AG08395 (cell line): ENCODE results near the gene ZFYVE26.
A peak's percentile ranks its signal among the peaks of the same experiment; 100 is the strongest.
"Not testable (repeated sequence)": the region's sequence is repeated elsewhere in the genome, so short reads cannot be mapped to it uniquely, and the experiment has no call there.

ENCODE experiments used
- DNase-seq: peaks from one replicate; pipeline ENCODE4 v3.0.0; 2012; ENCODE audit warnings: mixed read lengths, low spot score

The ZFYVE26 gene

DNA sequence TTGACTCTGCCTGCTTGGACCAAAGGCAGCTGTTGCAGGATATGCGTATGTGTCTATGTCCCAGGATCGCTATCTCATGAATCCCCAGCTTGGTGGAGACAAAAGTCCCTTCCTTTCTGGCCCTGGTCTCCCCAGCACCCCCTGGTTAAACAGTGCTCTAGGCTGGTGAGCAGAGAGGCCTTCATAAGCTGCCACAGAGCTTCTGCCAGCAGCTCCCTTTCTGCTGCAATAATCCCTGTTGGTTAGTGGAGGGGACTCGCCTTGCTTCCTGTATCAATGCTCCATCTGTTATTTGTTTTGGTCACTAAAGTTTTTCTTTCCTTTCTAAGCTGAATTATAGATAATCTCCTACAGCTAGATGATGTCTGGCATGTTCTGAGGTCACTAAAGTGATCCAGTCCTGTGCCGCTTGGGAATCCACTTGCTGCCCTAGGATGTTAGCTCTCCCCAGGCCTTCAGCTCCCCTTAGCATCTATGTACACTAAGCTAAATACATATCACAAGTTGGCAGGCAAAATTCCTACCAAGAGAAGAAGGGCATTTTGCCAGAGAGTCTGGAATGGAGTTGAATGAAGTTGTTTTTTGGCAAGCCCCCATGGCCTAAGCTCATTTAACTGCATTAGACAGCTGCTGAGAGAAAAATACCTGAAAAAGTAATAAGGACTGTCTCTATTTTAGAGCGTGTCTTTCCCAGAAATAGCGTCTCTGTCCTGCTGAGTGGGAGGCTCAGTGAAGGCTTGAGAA, 66.9 kb downstream of the ZFYVE26 start:
- no peak for DNase-seq

DNA sequence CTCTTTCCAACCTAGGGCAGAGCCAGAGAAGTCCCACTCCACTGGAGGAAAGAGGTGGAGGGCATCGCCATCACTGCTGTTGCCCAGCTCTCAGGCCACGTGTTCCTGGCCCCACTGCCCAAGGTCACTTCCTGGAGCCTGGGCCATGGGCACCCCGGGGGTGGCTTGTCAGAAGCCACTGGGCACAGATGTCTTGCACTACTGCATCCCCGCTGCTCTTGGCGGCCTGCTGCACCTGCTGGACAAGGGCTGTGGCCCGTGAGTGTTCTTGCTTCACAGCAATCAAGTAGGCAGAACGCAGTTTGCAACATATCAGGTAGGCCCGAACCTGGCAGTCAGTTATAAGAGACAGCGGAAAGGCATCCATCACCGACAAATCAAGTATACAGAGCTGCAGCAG, 68.1 kb downstream of the ZFYVE26 start:
- no peak for DNase-seq

DNA sequence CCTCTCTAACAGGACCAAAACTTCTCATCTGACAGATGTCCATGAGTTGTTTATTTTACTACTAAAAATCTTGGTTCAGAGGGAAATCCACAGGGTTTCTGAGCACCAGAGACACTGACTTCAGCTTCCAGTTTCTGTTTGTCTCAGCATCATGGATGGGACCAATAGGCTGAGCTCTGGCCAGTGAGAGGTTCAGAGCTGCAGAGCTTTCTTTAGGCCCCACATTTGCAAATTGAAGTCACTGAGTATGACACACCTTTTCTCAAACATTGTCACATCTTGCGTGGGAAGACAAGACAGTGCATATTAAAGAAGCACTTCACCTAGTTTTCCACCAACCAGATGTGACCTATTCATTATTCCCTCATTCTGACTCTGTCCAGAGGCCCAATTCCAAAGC, 69.5 kb downstream of the ZFYVE26 start:
- no peak for DNase-seq

DNA sequence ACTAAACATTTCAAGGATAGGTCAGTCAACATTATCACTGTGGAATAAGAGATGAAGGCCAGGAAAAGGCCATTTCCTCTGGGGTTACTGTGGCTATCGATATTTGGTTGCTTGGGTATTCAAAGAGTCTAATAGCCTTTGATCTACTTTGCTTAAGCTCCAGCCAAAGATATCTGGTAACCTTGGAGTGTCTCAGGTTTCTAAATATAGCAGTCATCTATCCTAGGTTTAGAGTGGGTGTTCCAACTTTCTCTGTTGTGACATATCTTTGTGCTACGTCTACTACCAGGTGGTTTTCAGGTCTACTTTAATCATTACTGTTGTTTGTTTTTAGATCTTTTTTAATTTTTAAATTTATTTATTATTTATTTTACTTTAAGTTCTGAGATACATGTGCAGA, 72.3 kb downstream of the ZFYVE26 start:
- DNase-seq = no peak

DNA sequence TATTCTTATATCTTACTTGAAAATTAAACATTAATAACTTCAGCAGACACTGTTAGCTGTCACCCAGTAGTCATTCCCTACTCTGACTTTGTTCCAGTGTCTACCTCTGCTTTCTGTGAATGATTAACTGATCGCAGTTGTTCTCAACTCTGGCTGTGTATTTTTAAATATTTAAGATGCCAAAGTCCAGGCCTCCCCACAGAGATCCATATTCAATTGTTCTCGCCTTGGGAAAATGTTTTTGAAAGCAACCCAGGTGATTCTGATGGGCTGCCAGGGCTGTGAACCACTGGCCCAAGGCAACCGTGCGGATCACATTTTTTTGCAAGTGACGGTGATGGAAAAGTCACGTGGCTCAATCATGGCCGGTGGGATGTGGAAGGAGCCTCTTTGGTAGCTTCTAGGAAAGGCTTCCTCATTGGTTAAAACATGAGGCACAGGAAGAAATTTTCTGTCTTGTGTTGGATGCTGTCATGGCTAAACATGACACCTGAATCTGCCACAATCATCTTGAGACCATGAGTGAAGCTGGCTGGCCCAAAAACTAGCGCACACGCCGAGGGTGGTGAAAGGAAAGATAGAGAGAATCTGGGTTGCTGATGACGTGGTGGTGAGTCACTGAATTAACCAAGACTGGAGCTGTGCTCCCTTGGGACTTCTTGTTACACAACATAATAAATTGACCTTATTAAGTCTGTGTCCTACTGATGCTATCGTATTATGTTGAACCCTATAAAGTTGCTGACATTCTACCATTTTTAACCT, 77.5 kb downstream of the ZFYVE26 start:
- DNase-seq = peak; percentile 96

DNA sequence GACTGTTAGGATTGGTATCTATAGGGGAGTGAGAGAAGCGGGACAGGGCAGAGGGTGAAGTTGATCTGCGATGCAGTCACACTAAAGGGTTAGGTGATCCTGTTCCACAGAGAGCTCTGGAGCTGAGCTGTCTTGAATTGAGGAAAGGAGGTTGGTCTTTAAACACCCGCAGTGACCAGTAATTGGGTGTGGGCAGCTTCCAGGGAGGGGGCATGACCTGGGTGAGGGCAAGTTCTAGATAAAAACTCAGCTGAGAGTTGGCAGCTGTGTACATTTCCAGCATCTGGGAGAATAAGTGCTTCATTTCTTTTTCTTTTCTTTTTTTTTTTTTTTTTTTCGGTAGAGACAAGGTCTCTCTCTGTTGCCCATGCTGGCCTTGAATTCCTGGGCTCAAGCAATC, 79.6 kb downstream of the ZFYVE26 start:
- no peak for DNase-seq

DNA sequence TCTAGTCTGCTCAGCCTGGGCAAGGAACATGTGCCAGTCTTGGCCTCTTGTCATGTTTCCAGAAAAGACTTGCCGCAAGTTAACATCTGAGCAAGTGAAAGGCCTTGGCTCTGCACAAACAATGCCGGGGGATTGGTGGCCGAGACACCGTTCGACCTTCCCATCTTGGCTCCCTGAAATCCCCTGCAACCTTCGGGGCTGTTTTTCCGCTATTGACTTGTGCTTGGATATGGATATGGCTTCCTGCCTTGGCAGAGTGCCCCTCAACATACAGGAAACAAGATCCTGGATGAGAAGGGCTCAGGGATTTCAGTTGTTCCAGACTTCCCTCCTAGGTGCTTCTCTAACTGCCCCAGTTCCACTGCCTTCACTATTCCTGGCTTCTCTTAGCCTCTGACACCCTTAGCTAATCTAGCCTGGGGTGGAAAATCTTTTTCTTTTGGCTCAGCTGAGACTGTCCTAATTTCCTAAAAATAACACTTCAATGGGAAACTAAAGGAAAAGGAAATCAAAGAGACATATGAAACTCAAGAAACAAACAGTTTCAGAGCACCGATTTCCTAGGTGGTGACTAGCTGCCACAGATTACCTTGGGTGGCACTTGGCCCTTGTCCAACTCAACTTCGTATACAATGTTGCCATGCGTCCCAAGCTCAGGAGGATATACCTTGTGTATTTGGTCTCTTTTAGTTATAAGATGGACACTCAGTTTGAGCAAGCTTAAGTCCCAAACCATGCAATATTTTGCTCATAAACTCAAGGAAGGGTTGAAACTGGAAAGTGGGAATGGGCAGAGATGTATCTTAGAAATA, 80.8 kb downstream of the ZFYVE26 start:
- no peak for DNase-seq

DNA sequence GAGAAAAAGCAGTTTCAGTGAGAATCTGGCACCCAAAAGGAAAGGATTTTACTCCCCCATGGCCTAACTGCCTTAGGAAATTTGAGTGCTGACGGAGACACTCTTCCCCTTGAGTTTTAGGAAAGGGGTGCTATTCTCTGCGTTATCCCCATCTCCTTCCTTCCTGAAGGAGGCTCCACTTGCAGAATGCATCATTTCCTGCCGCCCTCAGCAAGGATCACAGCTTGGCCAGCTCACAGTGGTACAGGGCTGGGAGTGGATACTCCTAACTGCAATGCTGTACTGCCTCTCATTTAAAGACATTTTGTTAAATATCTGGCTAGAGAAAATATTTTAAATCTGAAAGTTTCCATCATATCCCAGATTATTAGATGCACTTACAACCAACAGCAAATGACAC, 81.7 kb downstream of the ZFYVE26 start:
- no peak for DNase-seq

DNA sequence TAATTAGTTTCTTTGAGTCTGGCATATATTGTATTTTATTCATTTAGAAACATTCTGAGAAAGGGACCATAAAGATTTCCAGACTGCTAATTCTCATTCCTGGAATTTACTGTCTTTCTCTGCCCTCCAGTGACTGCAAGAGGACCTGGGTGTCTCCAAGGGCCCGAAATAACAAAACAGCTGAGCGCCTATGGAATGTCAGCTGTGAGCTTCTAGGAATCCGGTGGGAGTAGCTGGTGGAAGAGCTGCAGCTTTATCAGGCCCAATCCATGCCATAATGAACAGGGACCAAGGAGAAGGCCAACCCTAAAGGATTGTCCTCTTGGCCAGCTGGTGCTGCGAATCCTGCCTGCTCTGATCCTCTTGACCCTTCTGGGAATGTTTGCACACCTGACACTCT, 82.8 kb downstream of the ZFYVE26 start:
- no peak for DNase-seq

DNA sequence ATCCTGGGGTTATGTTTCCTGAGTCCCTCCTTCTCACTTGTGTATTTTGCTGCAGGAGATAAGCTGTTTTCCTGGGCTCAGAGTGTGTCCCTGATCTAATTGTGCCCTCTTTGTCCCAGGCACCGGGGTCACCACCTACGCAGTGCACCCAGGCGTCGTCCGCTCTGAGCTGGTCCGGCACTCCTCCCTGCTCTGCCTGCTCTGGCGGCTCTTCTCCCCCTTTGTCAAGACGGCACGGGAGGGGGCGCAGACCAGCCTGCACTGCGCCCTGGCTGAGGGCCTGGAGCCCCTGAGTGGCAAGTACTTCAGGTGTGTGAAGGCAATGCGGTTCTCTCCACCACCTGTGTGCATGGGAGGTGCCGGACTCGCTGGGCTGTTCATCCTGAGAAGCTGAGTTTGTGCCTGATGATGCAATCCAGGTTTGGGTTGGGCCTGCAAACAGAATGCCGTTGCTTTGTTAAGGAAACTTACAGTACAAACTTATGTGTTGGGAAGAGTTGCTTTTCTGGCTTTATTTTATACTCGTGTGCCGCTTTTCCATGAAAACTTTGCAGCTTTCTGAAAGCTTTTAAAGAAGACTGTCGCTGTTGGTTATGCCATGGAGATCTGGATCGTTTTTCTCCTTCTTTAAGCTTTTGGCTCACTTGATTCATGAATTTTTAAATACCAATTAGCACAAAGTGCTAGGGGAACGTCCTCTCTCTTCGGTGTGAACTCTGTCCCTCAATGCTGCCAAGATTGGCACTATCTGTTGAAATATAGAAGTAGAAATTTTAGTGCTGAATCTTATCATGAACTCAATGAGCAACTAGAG, 87.1 kb downstream of the ZFYVE26 start:
- no peak for DNase-seq

DNA sequence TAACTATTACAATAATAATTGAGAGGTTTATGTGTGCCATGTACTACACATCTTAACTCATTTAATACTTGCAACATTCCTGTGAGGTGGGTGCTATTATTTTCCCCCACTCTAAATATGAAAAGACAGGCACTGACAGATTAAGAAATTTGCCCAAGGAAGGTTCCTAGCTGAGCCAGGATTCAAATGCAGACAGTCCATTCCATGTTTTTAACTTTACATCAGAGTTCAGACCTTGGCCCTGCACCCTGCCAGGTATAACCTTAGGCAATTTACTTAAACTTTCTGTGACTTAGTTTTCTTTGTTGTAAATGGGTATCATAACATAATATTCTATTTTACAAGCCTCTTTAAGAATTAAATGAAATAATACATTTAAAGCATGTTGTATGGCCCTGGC, 88.1 kb downstream of the ZFYVE26 start:
- no peak for DNase-seq

DNA sequence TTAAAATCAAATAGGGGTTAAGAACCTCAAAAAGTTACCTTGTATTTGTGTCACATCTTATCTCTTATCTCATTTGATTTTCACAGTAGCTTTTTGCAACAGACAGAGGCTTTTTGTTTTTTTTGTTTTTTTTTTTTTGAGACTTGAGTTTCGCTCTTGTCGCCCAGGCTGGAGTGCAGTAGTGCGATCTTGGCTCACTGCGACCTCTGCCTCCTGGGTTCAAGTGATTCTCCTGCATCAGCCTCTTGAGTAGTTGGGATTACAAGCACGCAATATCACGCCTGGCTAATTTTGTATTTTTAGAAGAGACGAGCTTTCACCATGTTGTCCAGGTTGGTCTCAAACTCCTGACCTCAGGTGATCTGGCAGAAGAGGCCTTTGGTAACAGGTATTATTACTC, 89.0 kb downstream of the ZFYVE26 start:
- DNase-seq = no peak

DNA sequence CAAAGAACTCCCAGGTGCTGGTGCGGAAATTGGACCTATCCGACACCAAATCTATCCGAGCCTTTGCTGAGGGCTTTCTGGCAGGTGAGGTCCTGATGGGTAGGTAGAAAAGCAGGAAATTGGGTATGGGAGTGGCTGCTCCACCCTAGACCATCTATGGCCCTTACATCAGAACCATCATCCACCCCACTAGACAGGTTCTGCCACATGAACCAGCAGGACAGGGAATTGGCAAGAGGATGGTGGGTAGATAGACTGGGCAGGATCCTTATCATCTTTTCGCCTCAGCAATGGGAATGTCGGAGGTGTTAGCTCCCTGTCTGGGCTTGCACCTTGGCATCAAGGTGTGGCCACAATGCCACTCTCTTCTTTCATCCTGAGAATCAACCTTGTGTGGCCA, 91.2 kb downstream of the ZFYVE26 start:
- DNase-seq = no peak

DNA sequence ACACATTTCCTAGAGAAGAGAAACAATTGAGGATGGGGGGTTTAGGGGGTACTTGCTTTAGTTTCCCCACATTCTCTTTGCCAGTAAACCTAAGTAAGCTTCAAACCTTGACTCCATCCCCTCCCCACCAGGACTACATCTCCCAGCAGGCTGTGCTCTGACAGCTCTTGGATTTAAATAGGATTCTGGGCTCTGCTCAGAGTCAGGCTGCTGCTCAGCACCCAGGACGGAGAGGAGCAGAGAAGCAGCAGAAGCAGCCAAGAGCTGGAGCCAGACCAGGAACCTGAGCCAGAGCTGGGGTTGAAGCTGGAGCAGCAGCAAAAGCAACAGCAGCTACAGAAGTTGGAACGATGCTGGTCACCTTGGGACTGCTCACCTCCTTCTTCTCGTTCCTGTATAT, 94.1 kb downstream of the ZFYVE26 start:
- no peak for DNase-seq

DNA sequence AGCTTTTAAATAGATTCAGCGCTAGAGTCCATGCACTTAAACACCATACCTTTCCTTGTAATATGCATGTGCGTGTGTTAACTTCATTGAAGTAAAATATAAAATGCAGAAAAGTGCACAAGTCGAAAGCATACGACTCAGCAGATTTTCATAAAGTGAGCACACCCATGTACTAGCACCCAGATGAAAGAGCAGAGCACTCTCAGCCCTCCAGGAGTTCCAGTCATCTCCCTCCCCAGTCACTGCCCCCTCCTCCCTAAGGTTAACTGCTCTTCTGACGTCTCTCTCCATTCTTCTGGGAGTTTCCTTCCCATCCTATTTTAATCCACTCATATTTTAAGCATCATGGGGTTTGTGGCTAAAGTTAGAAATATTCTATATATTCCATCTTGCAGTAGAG, 94.5 kb downstream of the ZFYVE26 start:
- DNase-seq = no peak

DNA sequence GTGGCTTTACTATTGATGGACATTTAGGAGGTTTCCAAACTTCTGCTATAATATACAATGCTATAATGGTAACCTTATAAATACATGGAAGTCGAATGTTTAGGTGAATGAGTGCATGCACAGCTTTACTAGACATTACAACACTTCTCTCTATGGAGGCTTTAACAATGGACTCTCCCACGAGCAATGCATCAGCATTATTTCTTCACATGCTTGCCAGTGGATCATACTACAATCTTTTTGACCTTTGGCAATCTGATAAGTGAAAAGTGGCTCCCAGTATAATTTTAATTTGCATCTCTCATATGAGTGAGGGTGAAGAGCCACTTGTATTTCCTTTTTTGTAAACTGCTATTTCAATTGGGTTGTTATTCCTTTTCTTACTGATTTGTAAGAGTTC, 96.5 kb downstream of the ZFYVE26 start:
- DNase-seq = no peak

DNA sequence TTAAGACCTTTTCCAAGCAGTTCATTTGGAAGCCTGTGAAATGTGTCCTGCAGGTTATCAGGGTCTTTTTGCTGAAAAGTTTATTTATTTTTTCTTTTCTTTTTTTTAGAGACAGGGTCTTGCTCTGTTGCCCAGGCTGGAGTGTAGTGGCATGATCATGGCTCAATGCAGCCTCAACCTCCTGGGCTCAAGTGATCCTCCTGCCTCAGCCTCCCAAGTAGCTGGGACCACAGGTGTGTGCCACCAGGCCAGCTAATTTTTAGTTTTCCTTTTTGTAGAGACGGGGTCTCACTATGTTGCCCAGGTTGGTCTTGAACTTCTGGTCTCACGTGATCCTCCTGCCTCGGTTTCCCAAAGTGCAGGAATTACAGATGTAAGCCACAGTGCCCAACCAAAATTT, 97.0 kb downstream of the ZFYVE26 start:
- DNase-seq = not testable (repeated sequence)

DNA sequence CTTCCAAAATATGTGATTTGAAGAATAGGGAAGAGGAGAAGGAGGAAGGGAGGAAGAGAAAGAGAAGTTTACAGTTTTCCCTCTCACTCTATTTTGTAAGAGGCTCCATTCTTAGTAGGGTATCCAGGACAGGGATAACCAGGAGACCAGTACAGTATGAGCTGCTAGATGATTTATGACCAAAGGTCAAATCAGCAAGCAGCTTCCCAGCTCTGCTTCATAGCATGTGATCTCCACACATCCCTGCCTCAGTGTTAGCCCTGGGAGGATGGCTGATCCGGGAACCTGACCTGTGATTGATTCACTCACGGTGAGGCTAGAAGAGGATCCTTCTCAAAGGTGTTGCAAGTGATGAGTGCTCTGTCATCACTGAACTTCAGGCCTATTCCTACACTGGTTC, 98.1 kb downstream of the ZFYVE26 start:
- DNase-seq = no peak

DNA sequence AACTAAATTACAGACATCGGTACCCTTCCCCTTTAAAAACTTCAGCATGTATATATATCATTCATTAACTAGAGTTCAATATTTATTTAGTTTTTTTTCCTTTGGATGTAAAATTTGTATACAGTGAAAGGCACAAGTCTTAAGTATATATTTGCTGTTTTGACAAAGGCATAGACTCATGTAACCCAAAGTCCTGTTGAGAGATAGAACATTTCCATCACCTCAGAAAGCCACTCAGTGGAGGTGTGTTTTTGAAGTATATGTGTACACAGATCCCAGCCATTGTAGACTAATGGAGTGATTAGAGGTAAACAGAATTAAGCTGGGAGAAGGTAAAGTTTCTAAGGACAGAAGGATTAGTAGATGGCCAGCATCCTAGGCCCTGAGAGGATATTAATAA, 99.3 kb downstream of the ZFYVE26 start:
- no peak for DNase-seq

DNA sequence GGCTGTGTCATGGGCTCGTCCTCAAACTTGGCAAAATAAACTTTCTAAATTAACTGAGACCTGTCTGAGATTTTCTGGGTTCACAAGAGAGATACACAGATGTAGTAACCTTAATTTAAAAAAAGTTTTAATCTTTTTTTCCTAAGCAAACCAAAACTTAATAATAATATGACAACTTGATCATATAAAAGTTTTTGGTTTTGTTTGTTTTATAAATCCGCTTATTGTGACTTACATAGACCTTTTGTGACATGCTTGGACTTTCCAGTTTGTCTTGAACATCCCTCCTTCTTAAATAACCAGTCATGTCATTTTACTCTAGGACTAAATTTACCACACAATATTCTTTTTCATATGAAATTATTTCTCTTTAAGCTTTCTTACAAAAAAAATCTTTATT, 106.2 kb downstream of the ZFYVE26 start:
- no peak for DNase-seq

DNA sequence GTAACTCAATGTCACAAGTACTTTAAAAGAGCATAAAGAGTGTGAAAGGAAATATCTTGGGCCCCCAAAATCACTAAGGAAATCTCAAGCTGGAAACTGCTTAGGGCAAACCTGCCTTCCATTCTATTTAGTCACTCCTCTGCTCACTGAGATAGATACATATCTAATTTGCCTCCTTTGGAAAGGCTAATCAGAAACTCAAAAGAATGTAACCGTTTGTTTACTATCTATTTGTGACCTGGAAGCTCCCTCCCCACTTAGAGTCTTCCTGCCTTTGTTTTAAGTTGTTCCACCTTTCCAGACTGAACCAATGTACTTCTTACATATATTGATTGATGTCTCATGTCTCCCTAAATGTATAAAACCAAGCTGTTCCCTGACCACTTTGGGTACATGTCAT, 106.6 kb downstream of the ZFYVE26 start:
- DNase-seq = not testable (repeated sequence)

DNA sequence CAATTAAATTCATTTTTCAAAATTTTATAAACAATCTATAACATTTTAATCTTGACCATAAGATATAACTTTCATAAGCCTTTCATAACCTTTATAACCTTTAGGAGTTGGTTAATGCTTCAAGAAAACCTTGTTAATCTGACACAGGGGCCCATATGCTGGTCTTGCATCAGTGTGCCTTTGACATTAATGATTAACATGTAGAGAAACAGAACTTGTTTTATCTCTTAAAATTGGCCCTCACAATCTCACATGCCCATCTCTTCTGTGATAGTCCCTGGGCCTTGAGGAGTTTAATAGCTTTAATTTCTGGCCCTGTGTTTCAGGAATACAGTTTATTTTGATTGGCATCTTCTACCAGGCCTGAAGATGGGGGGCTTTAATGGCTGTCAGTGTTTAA, 107.0 kb downstream of the ZFYVE26 start:
- not testable (repeated sequence) for DNase-seq
